Neural progenitor cell (in vitro differentiated cells): ENCODE measurements around the gene NTF3. TPM values are rescaled to one million over a fixed set of nuclear protein-coding genes. Genes with fewer than 3 reads are reported as not detected.

Source experiments
- DNase-seq: peaks from one replicate; pipeline ENCODE4 v3.0.0-alpha.2; 2016; ENCODE audit warnings: low spot score
- H2AFZ ChIP-seq: fragments of 200-600 bp; sonication (generic); replicated peaks from 2 replicates; pipeline ENCODE4 v1.6.1; 2016; ENCODE audit warnings: antibody characterized with exemption
- H3F3A ChIP-seq: fragments of 200-600 bp; sonication (generic); 2 replicates; pipeline ENCODE4 v1.6.1; 2016; ENCODE audit warnings: antibody characterized with exemption, low read depth
- H3K27ac ChIP-seq: fragments of 200-600 bp; sonication (generic); 2 replicates; pipeline ENCODE4 v1.5.1; 2016; ENCODE audit warnings: mild to moderate bottlenecking
- H3K27me3 ChIP-seq: fragments of 200-600 bp; sonication (generic); 2 replicates; pipeline ENCODE4 v1.6.1; 2016; ENCODE audit warnings: mild to moderate bottlenecking, moderate library complexity
- H3K36me3 ChIP-seq: fragments of 200-600 bp; sonication (generic); 2 replicates; pipeline ENCODE4 v1.5.1; 2016
- H3K4me1 ChIP-seq: fragments of 200-600 bp; sonication (generic); 2 replicates; pipeline ENCODE4 v1.6.1; 2016; ENCODE audit warnings: mixed run types
- H3K4me2 ChIP-seq: fragments of 200-600 bp; sonication (generic); 2 replicates; pipeline ENCODE4 v1.6.1; 2016
- H3K4me3 ChIP-seq: fragments of 200-600 bp; sonication (generic); 2 replicates; pipeline ENCODE4 v1.5.1; 2016
- H3K79me2 ChIP-seq: fragments of 200-600 bp; sonication (generic); 2 replicates; pipeline ENCODE4 v1.6.1; 2016; ENCODE audit warnings: low read depth
- H3K9ac ChIP-seq: fragments of 200-600 bp; sonication (generic); 2 replicates; pipeline ENCODE4 v1.6.1; 2016
- H3K9me3 ChIP-seq: fragments of 200-600 bp; sonication (generic); 2 replicates; pipeline ENCODE4 v1.5.1; 2016; ENCODE audit warnings: low read depth
- H4K20me1 ChIP-seq: fragments of 200-600 bp; sonication (generic); 2 replicates; pipeline ENCODE4 v1.6.1; 2016; ENCODE audit warnings: low read depth
- H3K27ac Mint-ChIP-seq: 3 replicates; pipeline ENCODE4 v1.8.0; 2021; ENCODE audit warnings: mixed read lengths
- H3K27me3 Mint-ChIP-seq: 2 replicates; pipeline ENCODE4 v1.8.0; 2022; ENCODE audit warnings: low read depth, mild to moderate bottlenecking, inconsistent platforms, moderate library complexity, mixed read lengths; ENCODE audit not compliant: insufficient read depth
- H3K36me3 Mint-ChIP-seq: 3 replicates; pipeline ENCODE4 v1.8.0; 2021; ENCODE audit warnings: mixed read lengths
- H3K4me1 Mint-ChIP-seq: 3 replicates; pipeline ENCODE4 v1.8.0; 2021; ENCODE audit warnings: mixed read lengths
- H3K4me3 Mint-ChIP-seq: 3 replicates; pipeline ENCODE4 v1.8.0; 2021; ENCODE audit warnings: mild to moderate bottlenecking, moderate library complexity, mixed read lengths
- H3K9me3 Mint-ChIP-seq: 3 replicates; pipeline ENCODE4 v1.8.0; 2020; ENCODE audit warnings: mixed read lengths
- CTCF ChIP-seq: fragments of 200-600 bp; sonication (generic); IDR thresholded peaks from 2 replicates; pipeline ENCODE4 v1.5.1; 2017; ENCODE audit warnings: antibody characterized with exemption, mild to moderate bottlenecking
- EZH2 ChIP-seq: fragments of 200-600 bp; sonication (generic); IDR thresholded peaks from 2 replicates; pipeline ENCODE4 v1.6.1; 2017; ENCODE audit warnings: antibody characterized with exemption, mild to moderate bottlenecking, moderate library complexity
- EZH2phosphoT487 ChIP-seq: fragments of 200-600 bp; sonication (generic); IDR thresholded peaks from 2 replicates; pipeline ENCODE4 v1.6.1; 2017; ENCODE audit warnings: antibody characterized with exemption
- total RNA-seq: library from RNA; depleted of rRNA; stranded (reverse); fragments of >200 nt; gene quantifications from 2 replicates; pipeline ENCODE4 v1.2.3, GENCODE V29; 2015; ENCODE audit warnings: low replicate concordance

The NTF3 gene
- 6.7 and 11.0 TPM in 2 replicates for total RNA-seq

DNA sequence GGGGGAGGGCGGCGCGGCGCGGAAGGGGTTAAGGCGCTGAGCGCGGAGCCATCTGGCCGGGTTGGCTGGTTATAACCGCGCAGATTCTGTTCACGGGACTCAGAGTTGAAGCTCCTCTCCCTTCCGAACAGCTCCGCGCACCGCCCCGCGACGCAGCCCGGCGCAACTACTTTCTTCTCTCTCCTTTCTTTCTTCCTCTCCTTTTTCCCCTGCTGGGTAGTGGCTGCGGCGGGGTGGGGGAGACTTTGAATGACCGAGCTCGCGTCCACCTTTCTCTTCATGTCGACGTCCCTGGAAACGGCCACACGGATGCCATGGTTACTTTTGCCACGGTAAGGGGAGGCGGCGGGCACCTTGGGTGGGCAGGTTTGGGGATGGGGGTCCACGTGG, at the start of gene NTF3:
NTF3 (plus strand) TSS at position 98 of the 390 bp plus-strand sequence; CDS start at position 315, 217 bp downstream.
- no peaks in the 10 kb centered on the region for H3K36me3 Mint-ChIP-seq
- no peaks in the 10 kb centered on the region for H3K9me3 ChIP-seq
- peaks cover 37% of the 10 kb centered on the region for H3K4me1 ChIP-seq
- H3K27me3 Mint-ChIP-seq, result peaks cover 23% of the 10 kb centered on the region
- peak within 1 kb of the TSS; percentile 29 for H3K27ac Mint-ChIP-seq
- H3K27me3 ChIP-seq, result peaks cover 55% of the 10 kb centered on the region
- peaks cover 50% of the 10 kb centered on the region for H3K79me2 ChIP-seq
- H3K9ac ChIP-seq, result no peak within 1 kb of the TSS
- no peak within 1 kb of the TSS for H3K27ac ChIP-seq
- TF ChIP-seq CTCF (no peak), EZH2 (no peak), EZH2phosphoT487 (no peak)
- H3K4me1 Mint-ChIP-seq, result peaks cover 38% of the 10 kb centered on the region
- H4K20me1 ChIP-seq, result peaks cover 39% of the 10 kb centered on the region
- H3K4me3 Mint-ChIP-seq, result peak within 1 kb of the TSS; percentile 92
- no peaks in the 10 kb centered on the region for H3K36me3 ChIP-seq
- H3K9me3 Mint-ChIP-seq, result no peaks in the 10 kb centered on the region
- DNase-seq, result peak; percentile 79
- peak within 1 kb of the TSS; percentile 88 for H3K4me3 ChIP-seq
- peak within 1 kb of the TSS; percentile 97 for H3K4me2 ChIP-seq
- H2AFZ ChIP-seq, result peak within 1 kb of the TSS; percentile 60
- H3F3A ChIP-seq, result peaks cover 24% of the 10 kb centered on the region

GRCh38 chr12:5384015-5384414, 47.9 kb upstream of the NTF3 start:
- DNase-seq, result no peak
- H3K9ac ChIP-seq, result no peak overlapping the region
- no peaks in the 10 kb centered on the region for H3K36me3 ChIP-seq
- H3K4me2 ChIP-seq, result no peak overlapping the region
- TF ChIP-seq CTCF, result no peak
- no peak for TF ChIP-seq EZH2
- no peak for TF ChIP-seq EZH2phosphoT487
- H3K9me3 ChIP-seq, result no peaks in the 10 kb centered on the region
- no peak overlapping the region for H3K27ac Mint-ChIP-seq
- no peaks in the 10 kb centered on the region for H3K79me2 ChIP-seq
- H3F3A ChIP-seq, result no peaks in the 10 kb centered on the region
- no peaks in the 10 kb centered on the region for H3K4me1 ChIP-seq
- peaks cover 6% of the 10 kb centered on the region for H3K27me3 Mint-ChIP-seq
- no peaks in the 10 kb centered on the region for H3K9me3 Mint-ChIP-seq
- H3K27me3 ChIP-seq, result no peaks in the 10 kb centered on the region
- no peak overlapping the region for H3K4me3 ChIP-seq
- H3K4me1 Mint-ChIP-seq, result peaks cover 7% of the 10 kb centered on the region
- H3K36me3 Mint-ChIP-seq, result no peaks in the 10 kb centered on the region
- no peak overlapping the region for H3K4me3 Mint-ChIP-seq
- H2AFZ ChIP-seq, result no peak overlapping the region
- H3K27ac ChIP-seq, result no peak overlapping the region
- H4K20me1 ChIP-seq, result no peaks in the 10 kb centered on the region

- Histone ChIP-seq H3K36me3 (no peaks in the 10 kb centered on the region), H3K4me3 (no peak overlapping the region), H3K79me2 (no peaks in the 10 kb centered on the region), H3F3A (no peaks in the 10 kb centered on the region), H3K4me1 (no peaks in the 10 kb centered on the region), H3K9me3 (no peaks in the 10 kb centered on the region), H2AFZ (no peak overlapping the region), H3K9ac (no peak overlapping the region), H3K27me3 (no peaks in the 10 kb centered on the region), H4K20me1 (no peaks in the 10 kb centered on the region), H3K4me2 (no peak overlapping the region), H3K27ac (no peak overlapping the region)
- H3K36me3 Mint-ChIP-seq, result no peaks in the 10 kb centered on the region
- no peaks in the 10 kb centered on the region for H3K9me3 Mint-ChIP-seq
- DNase-seq, result no peak
- no peaks in the 10 kb centered on the region for H3K4me1 Mint-ChIP-seq
- H3K27ac Mint-ChIP-seq, result no peak overlapping the region
- peaks cover 6% of the 10 kb centered on the region for H3K27me3 Mint-ChIP-seq
- no peak overlapping the region for H3K4me3 Mint-ChIP-seq
- TF ChIP-seq EZH2phosphoT487 (no peak), CTCF (no peak), EZH2 (no peak)
Measured at GRCh38 chr12:5388581-5389535, 43.0 kb upstream of the NTF3 start.
